K562 (cell line): ENCODE results near the gene CTSH. TPM values are rescaled to one million over a fixed set of nuclear protein-coding genes. Genes with fewer than 3 reads are reported as not detected.

ENCODE experiments used
- ASH1L ChIP-seq: fragments of 450-650 bp; IDR thresholded peaks from 2 replicates; pipeline ENCODE4 v1.6.1; 2018; ENCODE audit warnings: borderline replicate concordance, mild to moderate bottlenecking, low read depth; ENCODE audit not compliant: partially characterized antibody
- CC2D1A ChIP-seq: fragments of 450-650 bp; IDR thresholded peaks from 2 replicates; pipeline ENCODE4 v1.6.1; 2017; ENCODE audit warnings: mild to moderate bottlenecking
- CREM ChIP-seq: IDR thresholded peaks from 2 replicates; pipeline ENCODE4 v1.6.1; 2014; ENCODE audit warnings: antibody characterized with exemption, low read depth
- CTCF ChIP-seq, 3 experiments: IDR thresholded peaks in 2 of 3; conservative IDR thresholded peaks in 1 of 3; 2 replicates each; pipeline ENCODE4 v1.5.1; 2011 to 2012; ENCODE audit warnings: low read length in 3 of 3, mild to moderate bottlenecking in 3 of 3, control low read depth in 2 of 3, improper control_type of control experiment in 1 of 3, inconsistent platforms in 1 of 3, low read depth in 1 of 3, mixed read lengths in 1 of 3, moderate library complexity in 1 of 3; ENCODE audit not compliant: insufficient read depth in 2 of 3
- HNRNPL ChIP-seq: fragments of 200-400 bp; formaldehyde crosslinking; IDR thresholded peaks from 2 replicates; pipeline ENCODE4 v1.6.1; 2017; ENCODE audit warnings: low read depth, mild to moderate bottlenecking, low read length
- ID3 ChIP-seq, 2 experiments: fragments of 250-450 bp in 1 of 2; fragments of 450-650 bp in 1 of 2; sonication (Bioruptor Pico) in 1 of 2; IDR thresholded peaks; 2 replicates each; pipeline versions ENCODE4 v1.6.1 to v1.8.0; 2016 to 2021; ENCODE audit warnings: mild to moderate bottlenecking in 2 of 2, moderate library complexity in 2 of 2, missing compliant biosample characterization in 1 of 2, missing genetic modification characterization in 1 of 2
- JUNB ChIP-seq: fragments of 450-650 bp; formaldehyde crosslinking; conservative IDR thresholded peaks from 2 replicates; pipeline ENCODE4 v1.4.0; 2020; ENCODE audit warnings: mild to moderate bottlenecking
- MTA2 ChIP-seq: fragments of 450-650 bp; IDR thresholded peaks from 2 replicates; pipeline ENCODE4 v1.6.1; 2016; ENCODE audit warnings: low read depth
- MTA3 ChIP-seq: fragments of 450-650 bp; formaldehyde crosslinking; IDR thresholded peaks from 2 replicates; pipeline ENCODE4 v1.6.1; 2017; ENCODE audit warnings: mild to moderate bottlenecking, borderline replicate concordance
- NR2F6 ChIP-seq: fragments of 450-650 bp; formaldehyde crosslinking; IDR thresholded peaks from 2 replicates; pipeline ENCODE4 v1.4.0; 2020; ENCODE audit warnings: mild to moderate bottlenecking
- RFX5 ChIP-seq: IDR thresholded peaks from 2 replicates; pipeline ENCODE4 v1.6.1; 2011; ENCODE audit warnings: low read depth, mild to moderate bottlenecking, improper control_type of control experiment, low read length
- RFX7 ChIP-seq: fragments of 250-450 bp; sonication (Bioruptor Pico); IDR thresholded peaks from 2 replicates; pipeline ENCODE4 v1.5.1; 2021; ENCODE audit warnings: mild to moderate bottlenecking
- TRIM24 ChIP-seq, 2 experiments: fragments of 450-650 bp; IDR thresholded peaks; 2 replicates each; pipeline ENCODE4 v1.6.1; 2016
- ZEB2 ChIP-seq: fragments of 450-650 bp; IDR thresholded peaks from 2 replicates; pipeline ENCODE4 v1.6.1; 2016
- ZKSCAN1 ChIP-seq: fragments of 150-350 bp; IDR thresholded peaks from 2 replicates; pipeline ENCODE4 v1.6.1; 2016; ENCODE audit warnings: low read depth, low read length
- ZNF592 ChIP-seq: fragments of 450-650 bp; IDR thresholded peaks from 2 replicates; pipeline ENCODE4 v1.6.1; 2017; ENCODE audit warnings: antibody characterized with exemption, mild to moderate bottlenecking
- ZNF639 ChIP-seq, 2 experiments: fragments of 200-800 bp in 1 of 2; sonication (Bioruptor generic) in 1 of 2; sonication (generic) in 1 of 2; formaldehyde crosslinking in 1 of 2; IDR thresholded peaks in 1 of 2; conservative IDR thresholded peaks in 1 of 2; 2 replicates each; pipeline versions ENCODE4 v1.5.0 to v1.6.1; 2016 to 2020; ENCODE audit warnings: missing compliant biosample characterization in 1 of 2, missing genetic modification characterization in 1 of 2, missing genetic modification reagents in 1 of 2
- ZNF644 ChIP-seq: fragments of 200-800 bp; sonication (Bioruptor generic); IDR thresholded peaks from 2 replicates; pipeline ENCODE4 v1.6.1; 2016; ENCODE audit warnings: low read depth, missing genetic modification characterization, missing compliant biosample characterization
- polyA plus RNA-seq, 8 experiments: library from polyadenylated mRNA; depleted of rRNA in 4 of 8; stranded (reverse) in 5 of 8; unstranded in 3 of 8; fragments of >200 nt; fragmentation: Nextera tagmentation in 2 of 8; fragmentation: Illumina TruSeq in 1 of 8; extraction: Ambion mirVana in 2 of 8; extraction: Trizol in 1 of 8; gene quantifications; 2 replicates each; pipeline versions ENCODE4 v1.2.1 to v1.2.3, GENCODE V29; 2011 to 2014; ENCODE audit warnings: inconsistent platforms in 1 of 8, missing spikeins in 1 of 8
- total RNA-seq, 7 experiments: library from RNA; depleted of rRNA in 6 of 7; stranded (reverse); fragments of >200 nt in 6 of 7; fragmentation: Illumina TruSeq in 2 of 7; extraction: Trizol in 2 of 7; gene quantifications; 2 replicates each; pipeline versions ENCODE4 v1.2.1 to v1.2.3, GENCODE V29; 2011 to 2021; ENCODE audit warnings: low replicate concordance in 1 of 7

Gene CTSH
- total and polyA plus RNA-seq, 9 of the 15 experiments (the other 6 are each of a cell fraction or from before 2014, with no cell fraction given) = 15.0 to 462 (median 173) TPM

GRCh38 chr15:78979456-78980320, 34.8 kb upstream of the CTSH start (continued):
- TF ChIP-seq ZNF639 (CRISPR knock-in tag; conservative IDR thresholded peaks at IDR 0.05 in 1 of 2, IDR thresholded peaks at IDR 0.05 in 1 of 2) (no peak), MTA3 (no peak), JUNB (CRISPR knock-in tag) (no peak), ZEB2 (no peak), CTCF (IDR thresholded peaks at IDR 0.05 in 2 of 3, conservative IDR thresholded peaks at IDR 0.05 in 1 of 3; ENCODE audit: insufficient read depth in 2 of 3, low read depth in 1 of 3, low read length in 3 of 3) (peak; percentile 73 to 90 (median 85)), CREM (peak; percentile 71), ZKSCAN1 (peak; percentile 94), ASH1L (no peak), MTA2 (no peak), ZNF644 (tag) (no peak), RFX5 (no peak), ZNF592 (peak; percentile 40; the same call in 1 of the 2 replicates), ID3 (CRISPR knock-in tag; IDR thresholded peaks at IDR 0.05) (no peak), ID3 (tag; IDR thresholded peaks at IDR 0.05) (0 out of 2 replicates have a peak, but pooled peaks have one; percentile 41), RFX7 (CRISPR knock-in tag) (no peak), HNRNPL (no peak), NR2F6 (CRISPR knock-in tag) (no peak), TRIM24 (IDR thresholded peaks at IDR 0.05) (no peak), CC2D1A (0 out of 2 replicates have a peak, but pooled peaks have one; percentile 30)
